NCI-H345 treated with DMSO at 0.1 percent for 48 hours (cell line): ENCODE results near the gene TUB.

Experiments used
- DNase-seq: peaks from one replicate; lab custom pipeline; 2025; ENCODE audit not compliant: unreplicated experiment; lab: John Stamatoyannopoulos, UW

TUB gene

GRCh38 chr11:8067929-8068575, 13.0 kb upstream of the TUB start:
- DNase-seq, result no peak

- DNase-seq, result no peak
These were observed 12.3 kb upstream of the TUB start for GRCh38 chr11:8068605-8069221.

GRCh38 chr11:8069771-8070170, 11.2 kb upstream of the TUB start:
- DNase-seq, result no peak

DNA sequence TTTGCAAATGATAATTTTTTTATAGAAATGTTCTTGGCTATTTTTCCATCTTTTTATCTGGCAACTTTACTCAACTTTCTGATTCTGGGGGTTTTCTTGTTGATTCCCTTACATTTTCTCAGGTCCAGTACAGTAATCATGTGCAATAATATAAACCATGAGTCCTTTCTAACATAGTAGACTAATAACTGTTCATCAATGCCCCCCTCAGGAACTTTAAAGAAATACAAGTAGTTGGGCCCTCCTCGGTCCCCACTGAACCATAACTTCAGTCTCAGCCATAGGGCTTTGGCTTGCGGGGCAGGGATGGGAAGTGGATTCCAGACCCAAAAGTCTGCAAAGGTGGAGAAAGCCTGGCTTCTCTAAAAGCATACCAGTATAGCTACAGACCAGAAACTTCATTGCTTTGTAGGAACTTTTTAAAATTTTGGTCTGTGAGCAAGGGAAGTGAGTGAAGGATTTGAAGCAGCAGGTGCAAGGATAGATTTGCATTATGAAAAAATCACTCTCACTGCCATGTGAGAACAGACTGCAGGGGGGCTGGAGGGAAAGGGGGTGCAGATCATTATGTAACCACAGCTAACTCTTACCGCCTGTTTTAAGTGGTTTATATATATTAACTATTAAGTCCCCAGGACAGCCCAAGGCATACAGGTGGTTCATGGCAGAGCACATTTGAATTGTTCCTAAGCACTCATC, 10.4 kb upstream of the TUB start:
- DNase-seq, result peak; percentile 17

DNA sequence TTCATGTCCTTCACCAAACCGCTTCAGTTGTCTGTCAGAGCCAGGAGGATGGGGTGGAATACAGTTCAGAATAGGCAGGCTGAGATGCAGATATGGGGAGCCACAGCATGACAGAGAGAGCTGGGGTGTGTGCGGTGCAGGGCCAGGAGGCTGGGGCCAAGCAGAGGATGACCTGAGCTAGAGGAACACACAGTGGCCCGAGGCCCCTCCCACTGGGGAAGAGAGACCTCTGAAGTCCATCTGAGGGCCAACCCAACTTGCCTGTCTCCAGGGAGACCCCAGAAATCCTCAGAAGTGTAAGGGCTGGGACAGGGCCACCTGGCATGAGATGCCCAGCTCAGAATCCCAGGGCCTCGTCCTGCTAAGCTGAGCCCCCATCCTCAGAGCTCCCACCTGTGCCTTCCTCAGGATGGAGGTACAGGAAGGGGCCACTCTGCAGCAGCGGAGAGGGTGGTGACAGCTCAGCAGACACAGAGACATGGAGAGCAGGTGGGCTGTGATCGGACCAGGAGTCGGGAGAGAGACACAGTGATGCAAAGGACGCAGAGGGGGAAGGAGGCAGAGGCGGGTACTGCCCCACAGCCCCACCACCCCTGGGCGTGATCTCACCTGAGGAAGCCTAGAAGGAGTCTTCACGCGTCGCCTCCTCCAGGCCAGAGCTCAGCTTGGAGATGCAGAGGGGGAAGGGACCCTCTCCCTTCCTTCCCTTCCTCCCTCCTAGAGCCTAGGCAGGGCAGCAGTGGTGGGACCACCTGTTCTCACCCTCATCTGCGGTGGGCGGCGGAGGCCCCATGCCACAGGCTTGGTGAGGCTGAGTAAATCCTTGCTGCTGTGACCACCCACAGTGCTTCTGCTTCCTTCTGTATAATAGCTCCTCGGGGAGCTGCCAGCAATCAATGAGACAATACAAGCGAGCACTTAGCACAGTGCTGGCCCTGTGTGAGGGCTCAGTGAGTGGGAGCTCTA, 9.1 kb upstream of the TUB start:
- DNase-seq, result peak; percentile 64

DNA sequence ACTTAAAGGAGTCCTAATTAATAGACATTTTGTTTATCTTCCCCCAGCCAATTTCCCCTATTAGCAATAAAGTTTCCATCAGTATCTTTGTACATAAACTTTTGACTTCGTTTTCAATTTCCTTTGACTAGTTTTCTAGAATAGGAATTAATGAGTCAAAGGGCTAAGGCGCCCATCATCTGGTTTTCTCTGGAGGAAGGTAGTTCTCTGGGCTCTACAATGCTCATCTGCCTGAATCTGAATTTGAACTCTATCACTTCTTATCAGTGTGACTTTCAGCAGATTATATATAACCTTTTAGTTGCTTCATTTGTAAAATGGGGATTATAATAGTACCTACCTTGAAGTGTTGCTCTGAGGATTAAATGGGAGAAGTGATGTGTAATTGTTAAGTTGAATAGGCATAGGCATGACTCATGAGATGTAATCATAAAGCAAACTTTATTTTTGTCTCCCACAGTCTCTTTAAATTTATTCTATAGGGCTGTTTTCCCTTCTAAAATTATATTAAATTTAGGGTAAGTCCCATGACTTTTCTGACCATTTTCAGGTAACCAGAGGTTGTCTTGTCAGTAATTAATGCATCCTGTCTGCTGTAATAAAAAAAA, 5.8 kb upstream of the TUB start:
- no peak for DNase-seq

DNA sequence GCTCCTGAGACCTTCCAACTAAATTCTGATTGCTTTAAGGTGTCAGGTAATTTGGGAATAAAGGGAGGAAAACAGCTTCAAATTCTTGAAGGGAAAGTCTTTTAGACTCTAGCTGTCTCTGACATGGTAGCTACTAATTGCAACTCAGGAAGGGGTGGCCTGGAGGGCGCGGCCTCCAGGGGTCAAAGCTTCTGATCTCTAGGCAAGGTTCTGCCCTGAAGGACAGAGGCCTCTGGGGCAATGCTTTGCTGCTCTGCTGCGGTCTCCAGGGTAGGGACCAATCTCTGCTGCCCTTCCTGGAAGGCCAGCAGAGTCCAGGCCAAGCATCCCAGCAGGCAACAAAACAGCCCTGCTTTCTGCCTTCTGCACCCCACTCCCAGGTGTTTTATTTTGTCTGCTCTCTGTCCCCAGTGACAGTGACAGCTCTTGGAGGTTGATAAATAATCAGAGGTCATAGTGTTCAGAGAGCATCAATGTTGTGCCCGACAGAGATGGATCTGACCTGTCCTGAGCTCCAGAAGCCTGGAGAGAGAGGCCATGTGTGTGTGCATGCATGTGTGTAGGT, 1.8 kb upstream of the TUB start:
- DNase-seq, result no peak

GRCh38 chr11:8080069-8080670, 841 bp upstream of the TUB start:
- no peak for DNase-seq

- no peak for DNase-seq
These were observed 710 bp downstream of the TUB start for GRCh38 chr11:8081591-8082250.

DNA sequence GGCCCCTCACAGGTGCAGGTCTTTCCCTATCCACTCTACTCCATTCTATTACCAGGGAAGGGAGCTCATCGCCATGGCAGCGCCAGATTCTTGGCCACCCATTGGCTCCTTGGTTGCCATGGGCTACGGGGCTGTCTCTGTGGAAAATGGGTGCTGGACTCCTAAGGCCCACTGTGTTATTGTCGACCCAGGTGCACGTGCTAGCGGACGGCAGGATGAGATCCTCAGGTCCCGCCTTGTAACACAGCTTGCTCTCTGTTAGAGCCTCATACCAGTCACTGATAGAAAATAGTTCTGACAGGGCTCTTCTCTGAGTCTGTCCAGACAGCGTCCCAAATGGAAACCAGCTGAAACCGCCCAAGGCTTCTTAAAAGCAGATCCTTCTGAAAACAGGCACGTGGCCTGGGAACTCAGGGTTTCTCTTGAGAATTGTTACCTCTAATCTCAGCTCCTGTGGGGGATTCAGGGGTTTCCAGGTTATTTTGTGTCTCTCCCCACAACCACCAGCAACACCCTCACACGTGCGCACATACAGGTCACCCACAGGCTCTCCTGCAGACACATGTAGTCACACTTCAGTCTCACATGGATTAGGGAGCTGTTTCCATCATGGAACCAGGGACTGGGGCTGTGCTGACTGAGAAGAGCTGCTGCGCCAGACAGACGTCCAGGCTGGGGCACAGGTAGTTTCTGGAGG, 1.5 kb downstream of the TUB start:
- DNase-seq, result no peak

DNA sequence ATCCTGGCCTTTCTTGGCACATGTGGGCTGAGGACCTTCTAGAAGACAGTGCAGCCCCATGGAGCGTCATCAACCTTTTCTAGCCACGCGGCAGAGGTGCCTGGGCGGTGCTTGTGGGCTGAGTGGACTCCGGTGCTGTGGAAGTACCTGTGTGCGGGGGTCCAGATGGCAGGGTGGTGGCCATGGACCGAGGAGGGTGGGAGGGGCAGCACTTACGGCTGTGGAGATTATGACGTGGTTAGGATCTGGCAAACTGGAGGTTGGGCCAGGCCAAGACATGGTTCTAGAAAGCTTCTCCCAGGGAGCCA, 2.0 kb downstream of the TUB start:
- DNase-seq, result no peak

- no peak for DNase-seq
These were observed 2.9 kb downstream of the TUB start for GRCh38 chr11:8083871-8084281.

GRCh38 chr11:8084352-8084751, 3.3 kb downstream of the TUB start:
- no peak for DNase-seq

DNA sequence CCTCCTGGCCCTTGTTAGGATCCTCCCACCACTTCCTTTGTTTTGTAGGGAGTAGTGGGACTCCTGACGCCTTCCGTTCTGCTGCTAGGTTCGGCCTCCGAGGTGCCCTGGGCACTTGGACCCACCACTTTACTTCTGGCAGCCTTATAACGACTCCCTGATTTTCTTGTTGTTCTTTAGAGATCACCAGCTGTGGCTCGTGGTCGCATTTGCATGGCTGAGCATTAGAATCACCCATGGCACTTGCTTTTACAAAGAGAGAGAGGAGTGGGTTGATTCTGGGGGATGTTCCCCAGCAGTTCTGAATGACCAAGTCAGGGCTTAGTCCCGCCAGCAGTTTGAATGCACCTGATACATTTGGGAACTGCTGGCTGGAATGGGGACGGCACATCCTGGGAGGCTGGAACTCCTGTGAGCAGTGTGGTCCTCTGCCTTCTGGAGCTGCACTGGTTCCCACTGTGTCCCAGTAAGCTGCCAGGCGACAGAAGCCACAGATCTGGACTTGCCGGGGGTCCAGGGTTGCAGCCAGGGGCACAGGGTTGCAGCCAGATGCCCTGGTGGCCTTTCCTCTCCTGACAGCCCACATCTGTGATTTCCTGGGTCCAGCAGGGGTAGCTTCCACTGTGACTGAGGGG, 4.1 kb downstream of the TUB start:
- no peak for DNase-seq

- no peak for DNase-seq
These were observed 5.0 kb downstream of the TUB start for GRCh38 chr11:8086001-8086479.

DNA sequence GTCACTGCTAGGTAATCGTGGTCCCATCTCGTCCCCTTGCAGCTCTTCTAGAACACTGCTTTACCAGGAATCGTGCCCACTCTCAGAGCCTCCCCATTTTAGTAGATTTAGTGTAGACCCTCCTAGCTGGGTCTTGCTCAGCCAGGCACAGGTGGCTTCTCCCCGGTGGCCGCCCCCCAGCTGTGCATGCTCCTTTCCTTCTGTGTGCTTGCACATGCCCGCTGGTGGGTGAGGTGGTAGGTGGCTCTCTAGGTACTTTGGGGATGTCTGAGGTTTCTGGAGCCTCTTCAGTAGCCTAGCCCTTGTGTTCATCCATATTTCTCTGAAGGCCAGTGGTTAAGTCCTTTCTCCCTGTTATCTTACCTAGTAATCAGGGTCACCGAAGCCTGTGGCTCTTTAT, 5.6 kb downstream of the TUB start:
- no peak for DNase-seq

- DNase-seq, result no peak
These were observed 6.2 kb downstream of the TUB start for GRCh38 chr11:8087185-8087584.

DNA sequence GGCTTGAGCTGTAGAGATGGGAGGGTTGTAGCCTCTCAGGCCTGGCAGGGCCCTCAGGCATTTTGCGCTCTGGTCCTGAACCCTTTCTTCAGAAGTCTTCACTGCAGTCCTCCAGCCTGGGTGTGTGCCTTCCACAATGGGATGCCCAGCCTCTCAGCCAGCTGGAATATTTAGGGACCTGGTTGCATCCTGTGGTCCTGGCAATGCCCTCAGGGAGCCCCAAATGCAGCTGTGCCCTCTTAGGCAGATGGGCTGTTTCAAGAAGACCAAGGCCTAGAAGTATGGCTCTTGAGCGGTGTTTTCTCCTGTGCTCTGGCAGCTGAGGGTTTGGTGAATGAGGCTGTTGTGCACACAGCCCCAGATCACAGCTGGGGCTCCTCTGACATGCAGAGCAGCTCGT, 6.7 kb downstream of the TUB start:
- DNase-seq, result no peak
